CD14-positive monocyte (primary cell): Measurements from ENCODE around the gene HOXA1. TPM values are rescaled to one million over a fixed set of nuclear protein-coding genes. Genes with fewer than 3 reads are reported as not detected.
"Not testable (repeated sequence)": the region's sequence is repeated elsewhere in the genome, so short reads cannot be mapped to it uniquely, and the experiment has no call there.

Experiments used
- DNase-seq, 3 donors: peaks; one replicate each; pipeline ENCODE4 v3.0.0-alpha.2; 2011 to 2022
- H2AFZ ChIP-seq: 2 replicates; pipeline ENCODE4 v1.6.0; 2012; ENCODE audit warnings: mild to moderate bottlenecking, low read depth, low read length, inconsistent platforms; ENCODE audit not compliant: insufficient read depth, poor library complexity, severe bottlenecking
- H3K27ac ChIP-seq, 2 donors: 1 replicate in 1 of 2; 2 replicates in 1 of 2; pipeline ENCODE4 v1.5.1; 2012 to 2013; ENCODE audit warnings: low read length in 2 of 2, control low read depth in 1 of 2, inconsistent platforms in 1 of 2, low read depth in 1 of 2, mild to moderate bottlenecking in 1 of 2
- H3K27me3 ChIP-seq, 2 donors: one replicate each; pipeline versions ENCODE4 v1.6.0 to v1.6.1; 2011 to 2013; ENCODE audit warnings: low read length in 2 of 2; ENCODE audit not compliant: control insufficient read depth in 2 of 2, insufficient read depth in 2 of 2
- H3K36me3 ChIP-seq, 2 donors: replicated peaks in 1 of 2; 1 replicate in 1 of 2; 2 replicates in 1 of 2; pipeline versions ENCODE4 v1.5.1 to v1.6.1; 2012 to 2013; ENCODE audit warnings: low read length in 2 of 2, control low read depth in 1 of 2, inconsistent platforms in 1 of 2, mild to moderate bottlenecking in 1 of 2; ENCODE audit not compliant: insufficient read depth in 2 of 2, control insufficient read depth in 1 of 2
- H3K4me1 ChIP-seq, 2 donors: 1 replicate in 1 of 2; 2 replicates in 1 of 2; pipeline versions ENCODE4 v1.5.1 to v1.6.1; 2012 to 2013; ENCODE audit warnings: low read length in 2 of 2, control low read depth in 1 of 2, inconsistent platforms in 1 of 2, mild to moderate bottlenecking in 1 of 2, moderate library complexity in 1 of 2; ENCODE audit not compliant: insufficient read depth in 2 of 2, control insufficient read depth in 1 of 2
- H3K4me2 ChIP-seq: replicated peaks from 2 replicates; pipeline ENCODE3; 2012; ENCODE audit warnings: low read length, moderate library complexity, mild to moderate bottlenecking; ENCODE audit not compliant: poor library complexity, severe bottlenecking; ENCODE audit errors: extremely low read depth
- H3K4me3 ChIP-seq, 3 experiments: fragments of 200-600 bp in 1 of 3; sonication (generic) in 1 of 3; replicated peaks in 1 of 3; 1 replicate in 2 of 3; 2 replicates in 1 of 3; pipeline ENCODE4 v1.5.1; 2011 to 2013; ENCODE audit warnings: low read length in 3 of 3, mild to moderate bottlenecking in 3 of 3, control low read depth in 2 of 3, low read depth in 2 of 3, inconsistent platforms in 1 of 3, moderate library complexity in 1 of 3
- H3K79me2 ChIP-seq: 2 replicates; pipeline ENCODE4 v1.6.0; 2012; ENCODE audit warnings: mild to moderate bottlenecking, control low read depth, inconsistent platforms, low read length, moderate library complexity; ENCODE audit not compliant: insufficient read depth
- H3K9ac ChIP-seq: 2 replicates; pipeline ENCODE4 v1.6.0; 2017; ENCODE audit warnings: low read length, mild to moderate bottlenecking; ENCODE audit not compliant: insufficient read depth, poor library complexity, severe bottlenecking
- H3K9me3 ChIP-seq, 2 donors: replicated peaks in 1 of 2; 1 replicate in 1 of 2; 2 replicates in 1 of 2; pipeline versions ENCODE4 v1.5.1 to v1.6.1; 2012 to 2013; ENCODE audit warnings: low read length in 2 of 2, control low read depth in 1 of 2; ENCODE audit not compliant: control insufficient read depth in 1 of 2, insufficient read depth in 1 of 2
- H4K20me1 ChIP-seq: 2 replicates; pipeline ENCODE4 v1.6.0; 2012; ENCODE audit warnings: mild to moderate bottlenecking, low read length, control low read depth, moderate library complexity; ENCODE audit not compliant: insufficient read depth
- H3K27ac Mint-ChIP-seq, 7 donors: one replicate each; pipeline ENCODE4 v1.8.0; 2020; ENCODE audit warnings: mild to moderate bottlenecking in 7 of 7, mixed read lengths in 7 of 7, moderate library complexity in 6 of 7, inconsistent platforms in 2 of 7
- H3K27me3 Mint-ChIP-seq, 3 donors: one replicate each; pipeline ENCODE4 v1.8.0; 2021 to 2022; ENCODE audit warnings: low read depth in 3 of 3, mild to moderate bottlenecking in 3 of 3, mixed read lengths in 3 of 3, moderate library complexity in 3 of 3, inconsistent platforms in 1 of 3
- H3K36me3 Mint-ChIP-seq, 2 donors: one replicate each; pipeline ENCODE4 v1.8.0; 2020; ENCODE audit warnings: mixed read lengths in 2 of 2, inconsistent platforms in 1 of 2, mild to moderate bottlenecking in 1 of 2
- H3K4me1 Mint-ChIP-seq: one replicate; pipeline ENCODE4 v1.8.0; 2020; ENCODE audit warnings: mild to moderate bottlenecking, mixed read lengths
- H3K4me3 Mint-ChIP-seq, 2 donors: one replicate each; pipeline ENCODE4 v1.8.0; 2020; ENCODE audit warnings: mild to moderate bottlenecking in 2 of 2, mixed read lengths in 2 of 2, moderate library complexity in 1 of 2
- H3K9me3 Mint-ChIP-seq, 7 donors: one replicate each; pipeline ENCODE4 v1.8.0; 2020 to 2022; ENCODE audit warnings: mixed read lengths in 7 of 7, mild to moderate bottlenecking in 6 of 7, moderate library complexity in 6 of 7, inconsistent platforms in 2 of 7
- CTCF ChIP-seq: fragments of 200-600 bp; IDR thresholded peaks from one replicate; pipeline ENCODE4 v1.8.0; 2022; ENCODE audit warnings: antibody characterized with exemption, mild to moderate bottlenecking
- WGBS: methylation state at CpG from one replicate; pipeline ENCODE4 v1.1.5; 2013; ENCODE audit warnings: missing lambda C conversion rate; ENCODE audit not compliant: insufficient coverage; 5-methylcytosine and 5-hydroxymethylcytosine counted together
- intact Hi-C, 2 donors: fragments of 100-400 bp; cut with micrococcal nuclease; formaldehyde crosslinking; loops; one replicate each; pipeline versions ENCODE4 v1.15.0 to v1.15.1; 2023
- polyA plus RNA-seq, 3 donors: library from polyadenylated mRNA; depleted of rRNA in 1 of 3; unstranded in 2 of 3; stranded (reverse) in 1 of 3; fragments of 300-500 nt in 2 of 3; fragments of >200 nt in 1 of 3; fragmentation: Illumina TruSeq in 2 of 3; gene quantifications; 1 replicate in 2 of 3; 2 replicates in 1 of 3; pipeline ENCODE4 v1.2.3, GENCODE V29; 2012 to 2021

HOXA1 gene
- polyA plus RNA-seq, 3 donors: 0.11 to 0.37 TPM; not detected in 1

DNA sequence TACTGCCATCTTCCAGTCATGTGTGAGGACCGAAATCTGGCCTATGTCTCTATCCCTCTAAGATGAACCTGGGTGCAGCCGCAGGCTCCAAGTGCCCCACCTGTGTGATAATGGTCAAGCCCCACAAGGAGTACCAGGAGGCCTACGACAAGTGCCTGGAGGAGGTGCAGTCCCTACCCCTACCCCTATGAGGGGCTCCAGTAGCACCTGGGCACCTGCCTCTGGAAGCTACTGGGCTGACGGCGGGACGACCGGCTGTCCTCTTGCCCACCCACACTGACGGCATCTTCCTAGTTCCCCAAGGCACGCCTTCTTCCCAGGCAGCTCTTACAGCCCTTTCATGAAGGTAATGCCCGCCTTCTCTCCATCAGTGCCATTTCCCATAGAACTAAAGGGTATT, 47.4 kb downstream of the HOXA1 start:
- H3K27me3 Mint-ChIP-seq: peaks cover 0 to 2% (median 1%) of the 10 kb centered on the region in 3 donors
- no peak for TF ChIP-seq CTCF
- Histone ChIP-seq H3K27me3 (no peaks in the 10 kb centered on the region), H3K27ac (no peak overlapping the region), H4K20me1 (no peaks in the 10 kb centered on the region), H2AFZ (no peak overlapping the region), H3K9me3 (no peaks in the 10 kb centered on the region), H3K36me3 (no peaks in the 10 kb centered on the region), H3K4me3 (no peak overlapping the region), H3K9ac (no peak overlapping the region), H3K4me1 (peaks cover 8 to 16% of the 10 kb centered on the region in 2 donors), H3K4me2 (no peak overlapping the region), H3K79me2 (no peaks in the 10 kb centered on the region)
- no peak overlapping the region for H3K4me3 Mint-ChIP-seq
- H3K9me3 Mint-ChIP-seq: peaks cover 0 to 3% (median 0%) of the 10 kb centered on the region in 7 donors
- WGBS: no CpG with 5 or more reads among the region's 10 CpGs
- no peak for DNase-seq
- peaks cover 7% of the 10 kb centered on the region for H3K4me1 Mint-ChIP-seq
- no peaks in the 10 kb centered on the region for H3K36me3 Mint-ChIP-seq
- intact Hi-C loops: no loop called here
- H3K27ac Mint-ChIP-seq: no peak overlapping the region

- H3K9me3 Mint-ChIP-seq: peaks cover 0 to 3% (median 1%) of the 10 kb centered on the region in 7 donors
- peak overlapping the region in 1 of 3 experiments; percentile 46 for H3K4me3 ChIP-seq
- peaks cover 8 to 16% of the 10 kb centered on the region in 2 donors for H3K4me1 ChIP-seq
- peak overlapping the region in 1 of 2 donors; percentile 36 for H3K27ac ChIP-seq
- no peaks in the 10 kb centered on the region for H3K36me3 Mint-ChIP-seq
- H2AFZ ChIP-seq: peak overlapping the region; percentile 24
- intact Hi-C loops: no loop called here
- no peaks in the 10 kb centered on the region for H3K36me3 ChIP-seq
- WGBS: 100% methylated on average over 1 of the region's 7 CpGs
- H3K27me3 Mint-ChIP-seq: peaks cover 0 to 4% (median 2%) of the 10 kb centered on the region in 3 donors
- H4K20me1 ChIP-seq: no peaks in the 10 kb centered on the region
- peak overlapping the region; percentile 37 for H3K4me2 ChIP-seq
- peaks cover 7% of the 10 kb centered on the region for H3K4me1 Mint-ChIP-seq
- TF ChIP-seq CTCF: no peak
- DNase-seq: peak; percentile 36 to 71 (median 60)
- peak overlapping the region; percentile 27 to 48 for H3K4me3 Mint-ChIP-seq
- peak overlapping the region; percentile 33 to 81 (median 69) for H3K27ac Mint-ChIP-seq
- no peaks in the 10 kb centered on the region for H3K27me3 ChIP-seq
- H3K9ac ChIP-seq: no peak overlapping the region
- no peaks in the 10 kb centered on the region for H3K79me2 ChIP-seq
- H3K9me3 ChIP-seq: no peaks in the 10 kb centered on the region
Measured at GRCh38 chr7:27046854-27047549, 48.8 kb downstream of the HOXA1 start.

- H3K27me3 Mint-ChIP-seq, H3K27ac ChIP-seq, H3K9me3 ChIP-seq, H3K4me3 ChIP-seq, H3K36me3 Mint-ChIP-seq, H3K4me2 ChIP-seq, intact Hi-C loops, H3K9ac ChIP-seq, H3K9me3 Mint-ChIP-seq, H2AFZ ChIP-seq, DNase-seq, H3K27me3 ChIP-seq, H3K4me3 Mint-ChIP-seq, H3K79me2 ChIP-seq, H3K27ac Mint-ChIP-seq, H4K20me1 ChIP-seq, H3K4me1 Mint-ChIP-seq, H3K36me3 ChIP-seq: not testable (repeated sequence)
- no CpG with 5 or more reads among the region's 4 CpGs for WGBS
- H3K4me1 ChIP-seq: peaks cover 8 to 16% of the 10 kb centered on the region in 2 donors
Measured at GRCh38 chr7:27045972-27046371, 49.8 kb downstream of the HOXA1 start.
